IMR-90 (cell line): ENCODE measurements around the gene TSHZ1. TPM values are rescaled to one million over a fixed set of nuclear protein-coding genes. Genes with fewer than 3 reads are reported as not detected.

Experiments
- ATAC-seq: fragments of 200-7000 bp; cut with Tn5 transposase; 2 replicates; pipeline ENCODE4 v1.9.1; 2020; ENCODE audit warnings: low read depth, mild to moderate bottlenecking, moderate library complexity
- BruUV-seq: library from RNA; stranded (reverse); fragments of 400-500 nt; replicated peaks from 2 replicates; lab custom pipeline; 2021; lab: Mats Ljungman, UMichigan
- CTCF ChIA-PET: fragments of 300-600 bp; formaldehyde crosslinking; extraction: SDS; loops from one replicate; lab custom pipeline; 2021; ENCODE audit warnings: antibody characterized with exemption; lab: Yijun Ruan, JAX
- POLR2A ChIA-PET: fragments of 300-600 bp; sonication (Branson Sonifier 250); formaldehyde crosslinking; loops from one replicate; lab custom pipeline; 2022; ENCODE audit warnings: antibody characterized with exemption; ENCODE audit not compliant: unreplicated experiment; lab: Charles Lee
- DNase-seq: peaks from one replicate; pipeline ENCODE4 v3.0.0; 2013
- H2AFZ ChIP-seq: replicated peaks from 2 replicates; pipeline ENCODE3; 2013; ENCODE audit warnings: low read length, mild to moderate bottlenecking; ENCODE audit not compliant: poor library complexity
- H2AK5ac ChIP-seq: 2 replicates; pipeline ENCODE4 v1.6.1; 2013; ENCODE audit warnings: low read depth, low read length, inconsistent platforms
- H2AK9ac ChIP-seq: replicated peaks from 2 replicates; pipeline ENCODE3; 2013; ENCODE audit warnings: mild to moderate bottlenecking, low read depth, low read length, moderate library complexity; ENCODE audit not compliant: poor library complexity
- H2BK120ac ChIP-seq: 2 replicates; pipeline ENCODE4 v1.6.1; 2013; ENCODE audit warnings: low read depth, low read length, inconsistent platforms
- H2BK15ac ChIP-seq: 3 replicates; pipeline ENCODE4 v1.6.1; 2013; ENCODE audit warnings: low read depth, low read length, inconsistent platforms
- H2BK20ac ChIP-seq: 2 replicates; pipeline ENCODE4 v1.6.1; 2013; ENCODE audit warnings: low read depth, mild to moderate bottlenecking, inconsistent platforms, low read length, moderate library complexity
- H2BK5ac ChIP-seq: 2 replicates; pipeline ENCODE4 v1.6.1; 2013; ENCODE audit warnings: mild to moderate bottlenecking, low read depth, low read length, inconsistent platforms; ENCODE audit not compliant: poor library complexity, severe bottlenecking
- H3K14ac ChIP-seq: replicated peaks from 2 replicates; pipeline ENCODE4 v1.6.1; 2013; ENCODE audit warnings: low read depth, low read length, inconsistent platforms
- H3K18ac ChIP-seq: 2 replicates; pipeline ENCODE4 v1.6.1; 2013; ENCODE audit warnings: low read depth, low read length, control low read depth
- H3K23ac ChIP-seq: 2 replicates; pipeline ENCODE4 v1.6.1; 2013; ENCODE audit warnings: low read depth, low read length, inconsistent platforms
- H3K27ac ChIP-seq: 2 replicates; pipeline ENCODE4 v1.5.1; 2013; ENCODE audit warnings: mild to moderate bottlenecking, control low read depth, low read length; ENCODE audit not compliant: insufficient read depth
- H3K27me3 ChIP-seq: 2 replicates; pipeline ENCODE4 v1.6.1; 2013; ENCODE audit warnings: low read length; ENCODE audit not compliant: control insufficient read depth, insufficient read depth
- H3K36me3 ChIP-seq: 2 replicates; pipeline ENCODE4 v1.6.1; 2013; ENCODE audit warnings: low read length, mixed read lengths; ENCODE audit not compliant: control insufficient read depth, insufficient read depth
- H3K4ac ChIP-seq: 2 replicates; pipeline ENCODE4 v1.6.1; 2013; ENCODE audit warnings: low read depth, low read length, inconsistent platforms
- H3K4me1 ChIP-seq: 2 replicates; pipeline ENCODE4 v1.6.1; 2013; ENCODE audit warnings: low read length, mixed read lengths; ENCODE audit not compliant: control insufficient read depth, insufficient read depth
- H3K4me2 ChIP-seq: 2 replicates; pipeline ENCODE4 v1.6.1; 2013; ENCODE audit warnings: low read depth, mild to moderate bottlenecking, control low read depth, low read length, moderate library complexity
- H3K4me3 ChIP-seq: 2 replicates; pipeline ENCODE4 v1.5.1; 2013; ENCODE audit warnings: low read depth, mild to moderate bottlenecking, control low read depth, low read length, moderate library complexity; ENCODE audit not compliant: insufficient read depth
- H3K56ac ChIP-seq: 2 replicates; pipeline ENCODE4 v1.6.1; 2013; ENCODE audit warnings: low read length, inconsistent platforms; ENCODE audit not compliant: insufficient read depth; ENCODE audit errors: extremely low read depth
- H3K79me1 ChIP-seq, 2 experiments: 2 replicates each; pipeline ENCODE4 v1.6.1; 2013; ENCODE audit warnings: low read length in 2 of 2, inconsistent platforms in 1 of 2, low read depth in 1 of 2
- H3K9ac ChIP-seq: 2 replicates; pipeline ENCODE4 v1.6.1; 2013; ENCODE audit warnings: low read depth, low read length, control low read depth
- H3K9me1 ChIP-seq: 2 replicates; pipeline ENCODE4 v1.6.1; 2013; ENCODE audit warnings: low read length, inconsistent platforms; ENCODE audit not compliant: insufficient read depth
- H3K9me3 ChIP-seq: 2 replicates; pipeline ENCODE4 v1.6.1; 2013; ENCODE audit warnings: low read length; ENCODE audit not compliant: control insufficient read depth, insufficient read depth
- H4K20me1 ChIP-seq: 2 replicates; pipeline ENCODE4 v1.6.1; 2013; ENCODE audit warnings: low read length, inconsistent platforms; ENCODE audit not compliant: insufficient read depth
- H4K5ac ChIP-seq: 2 replicates; pipeline ENCODE4 v1.6.1; 2013; ENCODE audit warnings: mild to moderate bottlenecking, low read depth, low read length, control low read depth
- H4K8ac ChIP-seq, 2 experiments: 2 replicates each; pipeline ENCODE4 v1.6.1; 2013; ENCODE audit warnings: low read depth in 2 of 2, low read length in 2 of 2, control low read depth in 1 of 2, inconsistent platforms in 1 of 2
- H4K91ac ChIP-seq: 2 replicates; pipeline ENCODE4 v1.6.1; 2013; ENCODE audit warnings: low read depth, low read length, inconsistent platforms; ENCODE audit not compliant: insufficient read depth
- BHLHE40 ChIP-seq: fragments of 150-350 bp; IDR thresholded peaks from 2 replicates; pipeline ENCODE4 v1.6.1; 2016; ENCODE audit warnings: mild to moderate bottlenecking, low read depth, low read length
- CEBPB ChIP-seq: IDR thresholded peaks from 2 replicates; pipeline ENCODE4 v1.6.1; 2012; ENCODE audit warnings: low read depth, low read length, improper control_type of control experiment
- CHD1 ChIP-seq: IDR thresholded peaks from 2 replicates; pipeline ENCODE4 v1.6.1; 2012; ENCODE audit warnings: low read depth, low read length, improper control_type of control experiment
- FOS ChIP-seq: fragments of 150-350 bp; IDR thresholded peaks from 2 replicates; pipeline ENCODE4 v1.6.1; 2016; ENCODE audit warnings: low read depth, low read length
- MAFK ChIP-seq: IDR thresholded peaks from 2 replicates; pipeline ENCODE4 v1.6.1; 2012; ENCODE audit warnings: low read depth, low read length, improper control_type of control experiment
- MAZ ChIP-seq: IDR thresholded peaks from 2 replicates; pipeline ENCODE4 v1.6.1; 2012; ENCODE audit warnings: low read depth, mild to moderate bottlenecking, low read length, improper control_type of control experiment, moderate library complexity, borderline replicate concordance
- MXI1 ChIP-seq: IDR thresholded peaks from 2 replicates; pipeline ENCODE4 v1.6.1; 2012; ENCODE audit warnings: low read depth, mild to moderate bottlenecking, low read length, moderate library complexity, borderline replicate concordance
- NFE2L2 ChIP-seq: fragments of 150-350 bp; IDR thresholded peaks from 2 replicates; pipeline ENCODE4 v1.6.1; 2016; ENCODE audit warnings: low read depth, mild to moderate bottlenecking, low read length
- POLR2A ChIP-seq: IDR thresholded peaks from 2 replicates; pipeline ENCODE4 v1.6.1; 2012; ENCODE audit warnings: mild to moderate bottlenecking, low read depth, low read length
- RAD21 ChIP-seq: IDR thresholded peaks from 2 replicates; pipeline ENCODE4 v1.6.1; 2012; ENCODE audit warnings: low read length, improper control_type of control experiment
- RCOR1 ChIP-seq: IDR thresholded peaks from 2 replicates; pipeline ENCODE4 v1.6.1; 2012; ENCODE audit warnings: mild to moderate bottlenecking, low read length, improper control_type of control experiment; ENCODE audit not compliant: insufficient replicate concordance
- RFX5 ChIP-seq: IDR thresholded peaks from 2 replicates; pipeline ENCODE4 v1.8.0; 2012; ENCODE audit warnings: low read depth, mild to moderate bottlenecking, low read length, moderate library complexity
- SMC3 ChIP-seq: fragments of 150-350 bp; IDR thresholded peaks from 2 replicates; pipeline ENCODE4 v1.6.1; 2016; ENCODE audit warnings: low read depth, mild to moderate bottlenecking, antibody characterized with exemption, low read length, moderate library complexity
- WGBS, 2 experiments: methylation state at CpG; one replicate each; pipeline versions ENCODE4 v1.1.5 to v1.1.7; 2013; ENCODE audit warnings: missing lambda C conversion rate in 2 of 2; ENCODE audit not compliant: insufficient read length in 1 of 2; ENCODE audit errors: extremely low coverage in 2 of 2; 5-methylcytosine and 5-hydroxymethylcytosine counted together
- dilution Hi-C: fragments of 300-500 bp; cut with HindIII; formaldehyde crosslinking; loops from one replicate; pipeline ENCODE4 v1.14.3; 2018; ENCODE audit warnings: low sequenced_read_pairs; ENCODE audit not compliant: unreplicated experiment
- in situ Hi-C: fragments of 300-500 bp; cut with MboI; formaldehyde crosslinking; loops from 3 replicates; pipeline ENCODE4 v1.14.3; 2019; ENCODE audit warnings: low sequenced_read_pairs, inconsistent platforms, mixed read lengths
- intact Hi-C: fragments of 100-400 bp; cut with micrococcal nuclease; formaldehyde crosslinking; loops from 2 replicates; pipeline ENCODE4 v1.10.0; 2022
- polyA plus RNA-seq, 3 experiments: library from polyadenylated mRNA; depleted of rRNA; stranded (reverse); fragments of >200 nt; gene quantifications; 2 replicates each; pipeline ENCODE4 v1.2.3, GENCODE V29; 2012; ENCODE audit warnings: low replicate concordance in 1 of 3
- total RNA-seq: library from RNA; depleted of rRNA; stranded (reverse); fragments of >200 nt; gene quantifications from 2 replicates; pipeline ENCODE4 v1.2.3, GENCODE V29; 2012
- TF ChIP-seq, protein P1 (sequence below): fragments of 150-350 bp; IDR thresholded peaks from 2 replicates; pipeline ENCODE4 v1.6.1; 2017; ENCODE audit warnings: mild to moderate bottlenecking, antibody characterized with exemption, low read length, low read depth
- TF ChIP-seq, protein P2 (sequence below): conservative IDR thresholded peaks from 2 replicates; pipeline ENCODE4 v1.5.1; 2012; ENCODE audit warnings: mild to moderate bottlenecking, low read depth, low read length, improper control_type of control experiment
- TF ChIP-seq, protein P3 (sequence below): fragments of 150-350 bp; IDR thresholded peaks from 2 replicates; pipeline ENCODE4 v1.6.1; 2016; ENCODE audit warnings: low read depth, mild to moderate bottlenecking, low read length, moderate library complexity, borderline replicate concordance

Gene TSHZ1
- total and polyA plus RNA-seq, 2 of the 4 experiments (the other 2 are of a cell fraction): 7.1 to 10.0 TPM

DNA sequence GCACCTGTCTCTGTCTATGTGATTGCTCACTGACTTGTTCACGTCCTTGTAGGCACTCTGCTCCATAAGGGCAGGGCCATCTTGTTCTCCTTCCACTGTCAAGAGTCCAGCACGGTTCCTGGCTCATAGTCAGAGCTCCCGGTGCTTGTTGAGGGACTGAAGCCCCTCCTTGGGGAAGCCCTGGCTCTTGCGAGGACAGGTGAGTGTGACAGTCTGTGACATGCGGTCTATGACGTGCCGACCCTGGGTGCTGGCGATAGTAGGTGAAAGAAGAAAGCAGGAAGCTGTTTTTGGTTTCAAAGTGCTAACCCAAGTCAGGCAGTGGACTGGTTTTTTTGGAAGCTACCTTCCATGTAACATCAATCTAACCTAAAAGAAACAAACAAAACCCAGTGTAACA is 18.8 kb downstream of the TSHZ1 start:
- ChIA-PET CTCF (no interaction called here), POLR2A (no interaction called here)
- peaks cover 3% of the 10 kb centered on the region; the same call in 1 of the 2 replicates for H3K36me3 ChIP-seq
- H3K4me3 ChIP-seq: no peak overlapping the region
- no peak overlapping the region for H2BK15ac ChIP-seq
- H4K8ac ChIP-seq: no peak overlapping the region
- DNase-seq (no peak), ATAC-seq (no peak)
- no peaks in the 10 kb centered on the region for H3K27me3 ChIP-seq
- H2AK9ac ChIP-seq: no peak overlapping the region
- no peak overlapping the region for H3K9ac ChIP-seq
- H4K20me1 ChIP-seq: no peaks in the 10 kb centered on the region; the same call in 1 of the 2 replicates
- H3K4me1 ChIP-seq: peaks cover 7% of the 10 kb centered on the region
- H3K79me1 ChIP-seq: peaks cover 30 to 72% of the 10 kb centered on the region in 2 experiments
- H4K5ac ChIP-seq: no peak overlapping the region
- H3K56ac ChIP-seq: no peak overlapping the region
- H2BK20ac ChIP-seq: no peak overlapping the region
- dilution Hi-C loops: no loop called here
- H3K27ac ChIP-seq: no peak overlapping the region
- no peak overlapping the region for H3K14ac ChIP-seq
- no peak overlapping the region for H3K4ac ChIP-seq
- intact Hi-C loops: no loop called here
- BruUV-seq: no TSS peak
- H4K91ac ChIP-seq: no peak overlapping the region
- no peak overlapping the region for H3K18ac ChIP-seq
- no peak for TF ChIP-seq MAZ
- TF ChIP-seq RFX5: no peak
- TF ChIP-seq FOS: no peak
- TF ChIP-seq MXI1: no peak
- TF ChIP-seq NFE2L2: no peak
- no peak for TF ChIP-seq CEBPB
- no peak for TF ChIP-seq BHLHE40
- TF ChIP-seq RAD21: no peak
- TF ChIP-seq, protein P1, sequence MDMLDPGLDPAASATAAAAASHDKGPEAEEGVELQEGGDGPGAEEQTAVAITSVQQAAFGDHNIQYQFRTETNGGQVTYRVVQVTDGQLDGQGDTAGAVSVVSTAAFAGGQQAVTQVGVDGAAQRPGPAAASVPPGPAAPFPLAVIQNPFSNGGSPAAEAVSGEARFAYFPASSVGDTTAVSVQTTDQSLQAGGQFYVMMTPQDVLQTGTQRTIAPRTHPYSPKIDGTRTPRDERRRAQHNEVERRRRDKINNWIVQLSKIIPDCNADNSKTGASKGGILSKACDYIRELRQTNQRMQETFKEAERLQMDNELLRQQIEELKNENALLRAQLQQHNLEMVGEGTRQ: no peak
- TF ChIP-seq, protein P2, sequence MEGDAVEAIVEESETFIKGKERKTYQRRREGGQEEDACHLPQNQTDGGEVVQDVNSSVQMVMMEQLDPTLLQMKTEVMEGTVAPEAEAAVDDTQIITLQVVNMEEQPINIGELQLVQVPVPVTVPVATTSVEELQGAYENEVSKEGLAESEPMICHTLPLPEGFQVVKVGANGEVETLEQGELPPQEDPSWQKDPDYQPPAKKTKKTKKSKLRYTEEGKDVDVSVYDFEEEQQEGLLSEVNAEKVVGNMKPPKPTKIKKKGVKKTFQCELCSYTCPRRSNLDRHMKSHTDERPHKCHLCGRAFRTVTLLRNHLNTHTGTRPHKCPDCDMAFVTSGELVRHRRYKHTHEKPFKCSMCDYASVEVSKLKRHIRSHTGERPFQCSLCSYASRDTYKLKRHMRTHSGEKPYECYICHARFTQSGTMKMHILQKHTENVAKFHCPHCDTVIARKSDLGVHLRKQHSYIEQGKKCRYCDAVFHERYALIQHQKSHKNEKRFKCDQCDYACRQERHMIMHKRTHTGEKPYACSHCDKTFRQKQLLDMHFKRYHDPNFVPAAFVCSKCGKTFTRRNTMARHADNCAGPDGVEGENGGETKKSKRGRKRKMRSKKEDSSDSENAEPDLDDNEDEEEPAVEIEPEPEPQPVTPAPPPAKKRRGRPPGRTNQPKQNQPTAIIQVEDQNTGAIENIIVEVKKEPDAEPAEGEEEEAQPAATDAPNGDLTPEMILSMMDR: no peak
- TF ChIP-seq CHD1: no peak
- TF ChIP-seq MAFK: no peak
- TF ChIP-seq, protein P3, sequence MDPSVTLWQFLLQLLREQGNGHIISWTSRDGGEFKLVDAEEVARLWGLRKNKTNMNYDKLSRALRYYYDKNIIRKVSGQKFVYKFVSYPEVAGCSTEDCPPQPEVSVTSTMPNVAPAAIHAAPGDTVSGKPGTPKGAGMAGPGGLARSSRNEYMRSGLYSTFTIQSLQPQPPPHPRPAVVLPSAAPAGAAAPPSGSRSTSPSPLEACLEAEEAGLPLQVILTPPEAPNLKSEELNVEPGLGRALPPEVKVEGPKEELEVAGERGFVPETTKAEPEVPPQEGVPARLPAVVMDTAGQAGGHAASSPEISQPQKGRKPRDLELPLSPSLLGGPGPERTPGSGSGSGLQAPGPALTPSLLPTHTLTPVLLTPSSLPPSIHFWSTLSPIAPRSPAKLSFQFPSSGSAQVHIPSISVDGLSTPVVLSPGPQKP: no peak
- TF ChIP-seq SMC3: no peak
- no peak for TF ChIP-seq RCOR1
- TF ChIP-seq POLR2A: no peak
- H2BK5ac ChIP-seq: no peak overlapping the region
- no peak overlapping the region; the same call in 1 of the 2 replicates for H2AK5ac ChIP-seq
- H3K9me3 ChIP-seq: no peaks in the 10 kb centered on the region
- H3K23ac ChIP-seq: no peak overlapping the region
- H3K9me1 ChIP-seq: peaks cover 8% of the 10 kb centered on the region; the same call in 1 of the 2 replicates
- H2AFZ ChIP-seq: no peak overlapping the region
- in situ Hi-C loops: no loop called here
- H3K4me2 ChIP-seq: no peak overlapping the region
- no peak overlapping the region for H2BK120ac ChIP-seq
- WGBS, 2 experiments: 83% methylated on average over 1 of the region's 8 CpGs; no CpG with 5 or more reads in 1 of the 2 experiments
